ENCODE results near the gene KCNN2. TPM values are rescaled to one million over a fixed set of nuclear protein-coding genes. Genes with fewer than 3 reads are reported as not detected.

Gene KCNN2
- total RNA-seq, 1 experiment from 2014 or later: 2.0 TPM

DNA sequence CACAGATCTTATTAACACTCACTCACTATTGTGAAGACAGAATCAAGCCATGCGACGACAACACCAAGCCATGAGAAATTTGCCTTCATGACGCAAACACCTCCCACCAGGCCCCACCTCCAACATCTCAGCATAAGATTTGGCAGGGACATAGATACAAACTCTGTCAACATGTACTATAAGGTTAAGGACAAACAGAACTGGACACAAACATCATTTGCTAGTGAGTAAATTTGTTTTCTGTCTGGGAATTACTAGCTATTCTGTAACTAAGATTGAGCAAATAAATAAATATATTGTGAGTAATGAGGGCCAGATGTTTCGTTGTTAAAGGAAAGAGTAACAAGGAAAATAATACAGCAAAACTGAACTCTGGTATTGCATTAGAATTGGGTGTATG is 15.7 kb upstream of the KCNN2 start:
- no peaks in the 10 kb centered on the region for H3K27me3 Mint-ChIP-seq (ENCODE audit: unreplicated experiment)
- H3K36me3 Mint-ChIP-seq (ENCODE audit: insufficient read depth, unreplicated experiment): no peaks in the 10 kb centered on the region
- CTCF ChIA-PET: no interaction called here
- H3K4me1 Mint-ChIP-seq (ENCODE audit: low read depth, unreplicated experiment): no peaks in the 10 kb centered on the region
- H3K9me3 Mint-ChIP-seq (ENCODE audit: low read depth, unreplicated experiment): no peaks in the 10 kb centered on the region
- H3K27ac Mint-ChIP-seq (ENCODE audit: unreplicated experiment): no peak overlapping the region
- intact Hi-C loops (cut with micrococcal nuclease; ENCODE audit: unreplicated experiment): no loop called here
- BruUV-seq (replicated peaks): no TSS peak
- H3K4me3 Mint-ChIP-seq (ENCODE audit: low read depth, unreplicated experiment): no peak overlapping the region
- TF ChIP-seq, protein P1, sequence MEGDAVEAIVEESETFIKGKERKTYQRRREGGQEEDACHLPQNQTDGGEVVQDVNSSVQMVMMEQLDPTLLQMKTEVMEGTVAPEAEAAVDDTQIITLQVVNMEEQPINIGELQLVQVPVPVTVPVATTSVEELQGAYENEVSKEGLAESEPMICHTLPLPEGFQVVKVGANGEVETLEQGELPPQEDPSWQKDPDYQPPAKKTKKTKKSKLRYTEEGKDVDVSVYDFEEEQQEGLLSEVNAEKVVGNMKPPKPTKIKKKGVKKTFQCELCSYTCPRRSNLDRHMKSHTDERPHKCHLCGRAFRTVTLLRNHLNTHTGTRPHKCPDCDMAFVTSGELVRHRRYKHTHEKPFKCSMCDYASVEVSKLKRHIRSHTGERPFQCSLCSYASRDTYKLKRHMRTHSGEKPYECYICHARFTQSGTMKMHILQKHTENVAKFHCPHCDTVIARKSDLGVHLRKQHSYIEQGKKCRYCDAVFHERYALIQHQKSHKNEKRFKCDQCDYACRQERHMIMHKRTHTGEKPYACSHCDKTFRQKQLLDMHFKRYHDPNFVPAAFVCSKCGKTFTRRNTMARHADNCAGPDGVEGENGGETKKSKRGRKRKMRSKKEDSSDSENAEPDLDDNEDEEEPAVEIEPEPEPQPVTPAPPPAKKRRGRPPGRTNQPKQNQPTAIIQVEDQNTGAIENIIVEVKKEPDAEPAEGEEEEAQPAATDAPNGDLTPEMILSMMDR (IDR thresholded peaks at IDR 0.05; ENCODE audit: unreplicated experiment): no peak
- no peak for DNase-seq

DNA sequence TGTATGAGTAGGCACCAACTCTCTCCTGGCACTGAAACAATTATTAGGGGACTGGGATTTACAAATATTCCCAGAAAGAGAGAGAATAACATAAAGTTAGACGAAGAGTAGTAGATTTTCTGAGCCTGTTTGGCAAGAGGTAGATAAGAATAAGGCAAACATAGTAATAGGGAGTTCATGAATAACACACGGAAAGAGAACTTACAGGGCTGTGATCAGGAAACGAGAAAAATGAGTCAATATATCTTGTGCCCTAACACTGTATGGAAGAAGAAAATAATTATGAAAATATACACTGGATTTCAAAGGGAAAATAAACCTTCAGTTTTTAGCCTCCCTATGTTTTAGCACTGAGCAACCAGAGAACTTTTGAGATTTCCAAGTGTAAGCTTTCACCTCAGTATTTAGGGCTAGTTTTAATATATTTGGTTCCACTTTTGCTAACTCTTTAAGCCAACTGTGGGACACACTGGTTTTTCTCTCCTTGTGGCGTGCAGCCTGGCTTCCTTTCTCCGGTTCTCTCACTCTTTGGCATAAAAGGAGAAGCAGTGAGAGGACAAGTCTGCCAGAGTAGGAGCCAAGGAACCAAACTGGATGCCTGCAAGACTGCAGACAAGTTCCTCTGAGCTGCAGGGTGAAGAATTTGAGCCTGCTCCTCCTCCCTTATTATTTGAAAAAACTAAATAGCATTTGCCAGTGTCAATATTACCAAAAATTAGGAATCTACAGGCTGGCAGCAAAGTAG is 6.6 kb upstream of the KCNN2 start:
- no TSS peak for BruUV-seq (replicated peaks)
- TF ChIP-seq, protein P1 (IDR thresholded peaks at IDR 0.05; ENCODE audit: unreplicated experiment): no peak
- H3K36me3 Mint-ChIP-seq (ENCODE audit: insufficient read depth, unreplicated experiment): peaks cover under 1% of the 10 kb centered on the region
- no peaks in the 10 kb centered on the region for H3K9me3 Mint-ChIP-seq (ENCODE audit: low read depth, unreplicated experiment)
- CTCF ChIA-PET: no interaction called here
- no peak for DNase-seq
- peaks cover 13% of the 10 kb centered on the region for H3K27me3 Mint-ChIP-seq (ENCODE audit: unreplicated experiment)
- intact Hi-C loops (cut with micrococcal nuclease; ENCODE audit: unreplicated experiment): no loop called here
- H3K4me3 Mint-ChIP-seq (ENCODE audit: low read depth, unreplicated experiment): no peak overlapping the region
- H3K27ac Mint-ChIP-seq (ENCODE audit: unreplicated experiment): no peak overlapping the region
- H3K4me1 Mint-ChIP-seq (ENCODE audit: low read depth, unreplicated experiment): no peaks in the 10 kb centered on the region

DNA sequence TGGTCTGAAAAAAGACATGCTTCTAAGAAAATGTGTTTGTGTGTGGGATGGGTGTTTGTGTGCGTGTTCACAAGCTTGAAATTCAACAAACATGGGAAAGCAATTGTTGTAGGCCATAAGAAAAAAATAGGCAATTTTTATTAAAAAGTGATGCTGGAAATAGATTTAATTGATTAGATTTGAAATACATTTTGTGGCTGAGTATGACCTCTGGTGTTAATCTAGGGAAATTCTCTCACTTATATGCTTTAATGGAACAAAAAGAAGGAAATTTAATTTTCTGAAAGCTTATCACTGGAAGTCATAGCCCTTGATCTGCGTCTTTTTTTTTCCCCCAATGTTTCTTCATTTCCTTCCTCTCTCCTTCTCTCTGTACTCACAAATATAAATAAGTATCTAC is 3.5 kb upstream of the KCNN2 start:
- no peak for DNase-seq
- CTCF ChIA-PET: interaction anchor here (0.6 to 1.4 kb wide), 4 partner anchors 52 to 746 kb away, joined by 3 to 4 read pairs (median 4); no protein-coding TSS in a partner anchor
- Mint-ChIP-seq H3K4me3 (ENCODE audit: low read depth, unreplicated experiment) (no peak overlapping the region), H3K4me1 (ENCODE audit: low read depth, unreplicated experiment) (no peaks in the 10 kb centered on the region), H3K27ac (ENCODE audit: unreplicated experiment) (no peak overlapping the region), H3K9me3 (ENCODE audit: low read depth, unreplicated experiment) (no peaks in the 10 kb centered on the region), H3K27me3 (ENCODE audit: unreplicated experiment) (peaks cover 35% of the 10 kb centered on the region), H3K36me3 (ENCODE audit: insufficient read depth, unreplicated experiment) (peaks cover 21% of the 10 kb centered on the region)
- BruUV-seq (replicated peaks): no TSS peak
- TF ChIP-seq, protein P1 (IDR thresholded peaks at IDR 0.05; ENCODE audit: unreplicated experiment): no peak
- intact Hi-C loops (cut with micrococcal nuclease; ENCODE audit: unreplicated experiment): loop anchor here (1.0 to 2.0 kb wide), 2 partner anchors 257 to 680 kb away; no protein-coding TSS in a partner anchor

DNA sequence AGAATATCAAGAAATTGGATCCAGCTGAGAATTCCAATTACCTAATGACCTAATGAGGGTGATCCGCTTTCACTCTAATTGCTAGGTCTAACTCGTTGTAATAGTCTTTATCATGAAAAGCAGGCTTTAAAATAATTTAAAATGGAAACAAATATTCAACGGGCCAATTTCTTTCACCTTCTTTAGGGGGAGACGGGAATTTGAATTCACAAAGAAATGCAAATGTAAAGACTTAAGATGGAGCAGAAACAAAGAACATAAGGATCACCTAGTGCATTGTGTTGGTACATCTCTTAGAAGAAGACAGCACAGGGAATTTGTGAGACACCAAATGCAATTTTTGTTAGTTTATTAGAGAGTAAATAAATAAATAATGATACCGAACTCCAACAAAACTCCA is 1.5 kb upstream of the KCNN2 start:
- TF ChIP-seq, protein P1 (IDR thresholded peaks at IDR 0.05; ENCODE audit: unreplicated experiment): no peak
- Mint-ChIP-seq H3K27me3 (ENCODE audit: unreplicated experiment) (peaks cover 35% of the 10 kb centered on the region), H3K27ac (ENCODE audit: unreplicated experiment) (no peak overlapping the region), H3K4me1 (ENCODE audit: low read depth, unreplicated experiment) (no peaks in the 10 kb centered on the region), H3K36me3 (ENCODE audit: insufficient read depth, unreplicated experiment) (peaks cover 21% of the 10 kb centered on the region), H3K4me3 (ENCODE audit: low read depth, unreplicated experiment) (peak overlapping the region; percentile 99), H3K9me3 (ENCODE audit: low read depth, unreplicated experiment) (no peaks in the 10 kb centered on the region)
- intact Hi-C loops (cut with micrococcal nuclease; ENCODE audit: unreplicated experiment): loop anchor here (2.0 to 10.0 kb wide), 3 partner anchors 427 to 884 kb away; no protein-coding TSS in a partner anchor
- no TSS peak for BruUV-seq (replicated peaks)
- CTCF ChIA-PET: interaction anchor here (1.4 to 3.1 kb wide), 4 partner anchors 87 to 748 kb away, joined by 3 to 16 read pairs (median 10); no protein-coding TSS in a partner anchor
- DNase-seq: no peak

Measured in Calu3 (cell line).